Endothelial cell (in vitro differentiated cells): ENCODE measurements around the gene GUCY2F. TPM values are rescaled to one million over a fixed set of nuclear protein-coding genes. Genes with fewer than 3 reads are reported as not detected.

ENCODE experiments used
- DNase-seq: peaks from one replicate; pipeline ENCODE4 v3.0.0; 2021; ENCODE audit warnings: low spot score
- H3K27ac Mint-ChIP-seq: one replicate; pipeline ENCODE4 v1.8.0; 2021; ENCODE audit warnings: mixed read lengths, inconsistent platforms; ENCODE audit not compliant: unreplicated experiment
- H3K27me3 Mint-ChIP-seq: one replicate; pipeline ENCODE4 v1.8.0; 2021; ENCODE audit warnings: mild to moderate bottlenecking, moderate library complexity, mixed read lengths, inconsistent platforms; ENCODE audit not compliant: unreplicated experiment
- H3K36me3 Mint-ChIP-seq: one replicate; pipeline ENCODE4 v1.8.0; 2021; ENCODE audit warnings: mild to moderate bottlenecking, low read depth, mixed read lengths, inconsistent platforms; ENCODE audit not compliant: unreplicated experiment
- H3K4me1 Mint-ChIP-seq: one replicate; pipeline ENCODE4 v1.8.0; 2021; ENCODE audit warnings: mild to moderate bottlenecking, mixed read lengths, inconsistent platforms; ENCODE audit not compliant: unreplicated experiment
- H3K4me3 Mint-ChIP-seq: one replicate; pipeline ENCODE4 v1.8.0; 2021; ENCODE audit warnings: mild to moderate bottlenecking, mixed read lengths, inconsistent platforms; ENCODE audit not compliant: unreplicated experiment
- H3K9me3 Mint-ChIP-seq: one replicate; pipeline ENCODE4 v1.8.0; 2021; ENCODE audit warnings: mixed read lengths, inconsistent platforms; ENCODE audit not compliant: unreplicated experiment
- long read RNA-seq: library from polyadenylated mRNA; unstranded; transcript quantifications from one replicate; pipeline ENCODE4 v2.0.0, GENCODE V29; 2020; ENCODE audit not compliant: unreplicated experiment
- total RNA-seq: library from RNA; stranded (reverse); fragmentation: NEBNext Ultra II Directional; extraction: Animal tissue kit (Norgen Biotek cat#: 25700); gene quantifications from one replicate; pipeline ENCODE4 v1.2.1, GENCODE V29; 2021; ENCODE audit not compliant: unreplicated experiment
- TF ChIP-seq, protein P1 (sequence below): fragments of 200-600 bp; sonication (generic); IDR thresholded peaks from one replicate; pipeline ENCODE4 v1.5.0; 2021; ENCODE audit warnings: antibody characterized with exemption; ENCODE audit not compliant: unreplicated experiment

The GUCY2F gene
- total RNA-seq, result not detected
- long read RNA-seq, result 0 reads

GRCh38 chrX:109481986-109482385 is at the start of gene GUCY2F:
TSS of gene GUCY2F (minus strand) at chrX:109482086. CDS start at chrX:109475936, 6,150 bp downstream.
- Mint-ChIP-seq H3K27ac (no peak within 1 kb of the TSS), H3K9me3 (no peaks in the 10 kb centered on the region), H3K4me1 (no peaks in the 10 kb centered on the region), H3K36me3 (no peaks in the 10 kb centered on the region), H3K4me3 (no peak within 1 kb of the TSS), H3K27me3 (no peaks in the 10 kb centered on the region)
- TF ChIP-seq, protein P1, sequence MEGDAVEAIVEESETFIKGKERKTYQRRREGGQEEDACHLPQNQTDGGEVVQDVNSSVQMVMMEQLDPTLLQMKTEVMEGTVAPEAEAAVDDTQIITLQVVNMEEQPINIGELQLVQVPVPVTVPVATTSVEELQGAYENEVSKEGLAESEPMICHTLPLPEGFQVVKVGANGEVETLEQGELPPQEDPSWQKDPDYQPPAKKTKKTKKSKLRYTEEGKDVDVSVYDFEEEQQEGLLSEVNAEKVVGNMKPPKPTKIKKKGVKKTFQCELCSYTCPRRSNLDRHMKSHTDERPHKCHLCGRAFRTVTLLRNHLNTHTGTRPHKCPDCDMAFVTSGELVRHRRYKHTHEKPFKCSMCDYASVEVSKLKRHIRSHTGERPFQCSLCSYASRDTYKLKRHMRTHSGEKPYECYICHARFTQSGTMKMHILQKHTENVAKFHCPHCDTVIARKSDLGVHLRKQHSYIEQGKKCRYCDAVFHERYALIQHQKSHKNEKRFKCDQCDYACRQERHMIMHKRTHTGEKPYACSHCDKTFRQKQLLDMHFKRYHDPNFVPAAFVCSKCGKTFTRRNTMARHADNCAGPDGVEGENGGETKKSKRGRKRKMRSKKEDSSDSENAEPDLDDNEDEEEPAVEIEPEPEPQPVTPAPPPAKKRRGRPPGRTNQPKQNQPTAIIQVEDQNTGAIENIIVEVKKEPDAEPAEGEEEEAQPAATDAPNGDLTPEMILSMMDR, result no peak
- DNase-seq, result no peak

- Mint-ChIP-seq H3K27ac (no peak overlapping the region), H3K27me3 (no peaks in the 10 kb centered on the region), H3K36me3 (no peaks in the 10 kb centered on the region), H3K9me3 (no peaks in the 10 kb centered on the region), H3K4me1 (no peaks in the 10 kb centered on the region), H3K4me3 (no peak overlapping the region)
- TF ChIP-seq, protein P1, result no peak
- no peak for DNase-seq
These were observed 37.1 kb upstream of the GUCY2F start for GRCh38 chrX:109519001-109519400.

GRCh38 chrX:109511113-109511512 is 29.2 kb upstream of the GUCY2F start:
- no peak for DNase-seq
- Mint-ChIP-seq H3K9me3 (no peaks in the 10 kb centered on the region), H3K4me3 (no peak overlapping the region), H3K27me3 (no peaks in the 10 kb centered on the region), H3K36me3 (no peaks in the 10 kb centered on the region), H3K27ac (peak overlapping the region; percentile 30), H3K4me1 (no peaks in the 10 kb centered on the region)
- TF ChIP-seq, protein P1, result no peak

DNA sequence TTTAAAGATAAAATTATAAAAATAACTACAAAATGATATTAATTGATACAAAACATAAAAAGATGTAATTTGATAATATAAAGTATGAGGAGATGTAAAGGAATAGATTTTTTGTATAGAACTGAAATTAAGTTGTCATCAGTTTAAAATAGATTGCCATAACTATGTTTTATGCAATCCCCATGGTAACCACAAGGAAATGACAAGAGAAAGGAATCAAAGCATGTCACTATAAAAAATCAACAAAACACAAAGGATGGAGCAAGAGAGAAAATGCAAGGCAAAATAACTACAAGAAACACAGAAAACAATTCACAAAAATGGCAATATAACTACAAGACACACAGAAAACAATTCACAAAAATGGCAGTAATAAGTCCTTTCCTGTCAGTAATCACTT is 27.0 kb upstream of the GUCY2F start:
- DNase-seq, result no peak
- TF ChIP-seq, protein P1, result no peak
- Mint-ChIP-seq H3K9me3 (no peaks in the 10 kb centered on the region), H3K27ac (no peak overlapping the region), H3K36me3 (no peaks in the 10 kb centered on the region), H3K27me3 (no peaks in the 10 kb centered on the region), H3K4me3 (no peak overlapping the region), H3K4me1 (no peaks in the 10 kb centered on the region)

- Mint-ChIP-seq H3K4me1 (no peaks in the 10 kb centered on the region), H3K36me3 (no peaks in the 10 kb centered on the region), H3K4me3 (no peak overlapping the region), H3K9me3 (no peaks in the 10 kb centered on the region), H3K27me3 (no peaks in the 10 kb centered on the region), H3K27ac (no peak overlapping the region)
- DNase-seq, result no peak
- TF ChIP-seq, protein P1, result no peak
These were observed 19.3 kb upstream of the GUCY2F start for GRCh38 chrX:109501176-109501575.
